ENCODE measurements around the gene METTL23. TPM values are rescaled to one million over a fixed set of nuclear protein-coding genes. Genes with fewer than 3 reads are reported as not detected.

Gene METTL23
- total and polyA plus RNA-seq, 2 of the 8 experiments (the other 6 are each of a cell fraction or from before 2014, with no cell fraction given): 36.1 to 60.2 TPM

DNA sequence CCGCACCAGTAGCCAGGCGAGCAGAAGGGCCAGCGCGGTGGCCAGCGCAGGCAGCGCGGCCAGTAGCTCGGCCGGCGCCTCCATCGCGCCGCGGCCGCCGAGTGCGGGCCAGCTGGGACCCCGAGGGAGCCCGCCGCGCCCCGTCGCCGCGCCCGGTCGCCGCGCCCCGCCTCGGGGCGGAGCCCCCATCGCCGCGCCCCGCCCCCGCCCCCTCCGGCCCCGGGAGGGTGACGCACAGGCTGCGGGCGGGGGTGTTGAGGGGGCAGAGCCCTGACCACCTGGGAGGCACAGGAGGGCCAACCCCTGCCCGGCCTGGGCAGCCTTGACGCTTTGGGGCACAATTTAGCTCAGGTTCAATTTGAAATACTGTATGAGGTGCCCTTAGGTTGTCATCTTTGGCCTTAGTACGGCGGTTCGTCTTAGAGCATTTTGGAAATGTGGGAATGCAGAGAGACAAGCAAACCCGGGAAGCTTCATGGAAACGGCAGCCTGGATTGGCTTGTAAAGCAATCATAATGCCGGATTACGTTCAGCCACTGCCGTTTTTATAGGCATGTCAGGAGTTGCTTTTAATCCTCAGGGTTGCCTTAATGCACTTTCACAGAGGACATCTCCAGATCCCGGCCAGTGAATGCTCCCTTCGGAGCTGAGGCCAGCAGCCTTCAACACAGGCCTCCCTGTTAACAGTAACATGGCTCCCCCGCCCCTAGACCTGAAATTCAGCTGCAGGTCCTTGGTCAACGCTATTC is 15.6 kb upstream of the METTL23 start, which contains the start of gene MXRA7:
TSS of gene MXRA7 (minus strand) at position 103 of the 749 bp plus-strand sequence. CDS start at position 84, 19 bp downstream.
- Histone ChIP-seq H3K4me2 (ENCODE audit: insufficient read depth in 1 of 2, low read depth in 2 of 2, low read length in 2 of 2) (peak within 1 kb of the TSS; percentile 87 to 89), H2AK5ac (ENCODE audit: low read depth, low read length) (no peak within 1 kb of the TSS), H2AFZ (ENCODE audit: low read length) (peak within 1 kb of the TSS; percentile 95), H3K79me2 (ENCODE audit: control insufficient read depth in 1 of 2, insufficient read depth in 2 of 2, low read length in 2 of 2) (no peaks in the 10 kb centered on the region), H3K14ac (ENCODE audit: insufficient read length) (no peak within 1 kb of the TSS), H3K56ac (replicated peaks; ENCODE audit: insufficient read length, low read depth, low read length) (no peak within 1 kb of the TSS), H4K5ac (ENCODE audit: insufficient read length, low read depth, low read length) (no peak within 1 kb of the TSS), H3K18ac (ENCODE audit: extremely low read depth, low read length) (no peak within 1 kb of the TSS), H3K23me2 (ENCODE audit: low read depth, low read length) (peaks cover 11% of the 10 kb centered on the region; the same call in 1 of the 2 replicates), H3K9me3 (ENCODE audit: insufficient read depth in 2 of 2, low read depth in 1 of 2, low read length in 1 of 2) (no peaks in the 10 kb centered on the region), H2BK12ac (ENCODE audit: low read depth, low read length) (no peak within 1 kb of the TSS), H3K27ac (ENCODE audit: low read depth, low read length) (no peak within 1 kb of the TSS), H3K36me3 (ENCODE audit: control insufficient read depth in 2 of 4, insufficient read depth in 4 of 4, low read length in 3 of 4) (peaks cover 0 to 7% (median 2%) of the 10 kb centered on the region in 4 experiments; a peak in 4 of 8 replicates), H3K23ac (ENCODE audit: insufficient read length) (no peak within 1 kb of the TSS), H2BK20ac (ENCODE audit: low read length) (no peak within 1 kb of the TSS), H3K27me3 (replicated peaks in 1 of 4; ENCODE audit: control insufficient read depth in 3 of 4, extremely low read depth in 1 of 4, insufficient read depth in 3 of 4, low read length in 3 of 4) (peaks cover 2 to 22% (median 20%) of the 10 kb centered on the region in 4 experiments), H3K9ac (replicated peaks in 1 of 4; ENCODE audit: extremely low read depth in 1 of 4, low read depth in 3 of 4, low read length in 3 of 4) (peak within 1 kb of the TSS in 1 of 4 experiments; percentile 5; a peak in 2 of 7 replicates), H3K4ac (replicated peaks; ENCODE audit: insufficient read length, low read depth, low read length) (no peak within 1 kb of the TSS), H3K79me1 (ENCODE audit: low read depth, low read length) (peaks cover 2% of the 10 kb centered on the region; the same call in 1 of the 2 replicates), H3K4me1 (replicated peaks in 1 of 4; ENCODE audit: control insufficient read depth in 3 of 4, insufficient read depth in 4 of 4, low read length in 3 of 4) (peaks cover 11 to 28% (median 19%) of the 10 kb centered on the region in 4 experiments), H2BK120ac (replicated peaks; ENCODE audit: low read depth, low read length) (no peak within 1 kb of the TSS), H4K91ac (replicated peaks; ENCODE audit: insufficient read length, low read length) (no peak within 1 kb of the TSS), H4K20me1 (replicated peaks in 1 of 2; ENCODE audit: control insufficient read depth in 1 of 2, insufficient read depth in 2 of 2, low read length in 2 of 2) (peaks cover 0 to 10% of the 10 kb centered on the region in 2 experiments), H2BK5ac (ENCODE audit: low read depth, low read length) (no peak within 1 kb of the TSS), H3K4me3 (ENCODE audit: extremely low read depth in 1 of 4, insufficient read depth in 2 of 4, low read depth in 3 of 4, low read length in 4 of 4) (peak within 1 kb of the TSS; percentile 38 to 67 (median 54)), H4K8ac (ENCODE audit: extremely low read depth, insufficient read depth, low read length) (no peak within 1 kb of the TSS), H2BK15ac (ENCODE audit: low read length) (no peak within 1 kb of the TSS)
- WGBS, 2 experiments (ENCODE audit: extremely low coverage in 1 of 2, insufficient coverage in 1 of 2, insufficient read length in 1 of 2, insufficient replicate concordance in 2 of 2, low coverage in 1 of 2, low lambda C conversion rate in 2 of 2, missing lambda C conversion rate in 1 of 2): 47% methylated on average over 14 of the region's 56 CpGs; no CpG with 5 or more reads in 1 of the 2 experiments
- CTCF ChIA-PET (ENCODE audit: partially characterized antibody): interaction anchor here (0.7 to 10.2 kb wide), 5 partner anchors 9 to 150 kb away, joined by 3 to 155 read pairs (median 4); no protein-coding TSS in a partner anchor
- TF ChIP-seq ZNF274 (IDR thresholded peaks at IDR 0.05; ENCODE audit: borderline replicate concordance, extremely low read depth, low read length) (no peak), SIN3A (conservative IDR thresholded peaks at IDR 0.05 in 1 of 2, IDR thresholded peaks at IDR 0.05 in 1 of 2; ENCODE audit: low read depth in 1 of 2, low read length in 2 of 2) (peak in 1 of 2 experiments; percentile 16; a peak in 2 of 4 replicates), TAF1 (IDR thresholded peaks at IDR 0.05; ENCODE audit: low read depth, low read length) (0 out of 2 replicates have a peak, but pooled peaks have one; percentile 37), CREB1 (IDR thresholded peaks at IDR 0.05) (peak; percentile 74), KDM4A (IDR thresholded peaks at IDR 0.05; ENCODE audit: low read depth, low read length, severe bottlenecking) (peak; percentile 1), POLR2A (IDR thresholded peaks at IDR 0.05; ENCODE audit: control extremely low read depth in 1 of 2, low read depth in 2 of 2, low read length in 2 of 2) (no peak)
- peak in 1 of 2 experiments; percentile 85 for DNase-seq (ENCODE audit: low read depth in 1 of 2, low spot score in 2 of 2)
- POLR2A ChIA-PET (ENCODE audit: partially characterized antibody): interaction anchor here (1.0 to 3.2 kb wide), 8 partner anchors 13 to 153 kb away, joined by 3 to 19 read pairs (median 4); partner anchors contain the start of genes JMJD6, METTL23, MFSD11 and SRSF2
- no peak for FAIRE-seq
